ENCODE results near the gene ABTB2. TPM values are rescaled to one million over a fixed set of nuclear protein-coding genes. Genes with fewer than 3 reads are reported as not detected.

ABTB2 gene
- total RNA-seq, 4 donors from 2014 or later, result 0.79 to 4.1 (median 3.7) TPM

DNA sequence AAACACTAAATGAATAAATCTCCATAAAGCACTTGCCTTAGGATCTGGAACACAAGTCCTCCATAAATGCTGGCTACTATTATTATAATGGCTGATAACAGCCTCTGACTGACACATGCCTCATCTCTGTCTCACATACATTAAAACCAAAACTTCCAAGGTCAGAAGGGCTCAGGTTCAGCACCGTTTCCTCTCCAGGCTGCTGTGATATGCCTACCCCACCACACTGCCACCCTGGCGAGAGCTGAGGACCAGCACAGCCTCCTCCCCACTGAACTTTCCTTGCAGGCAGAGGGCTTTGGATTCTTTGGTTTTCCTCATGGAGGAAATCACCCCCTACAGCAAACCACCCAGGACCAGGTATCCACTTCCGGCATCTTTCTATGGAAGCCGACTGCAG, 112.8 kb downstream of the ABTB2 start:
- no peak for DNase-seq
- 85 to 94% methylated on average over 4 of the region's 4 CpGs for WGBS, 2 donors

DNA sequence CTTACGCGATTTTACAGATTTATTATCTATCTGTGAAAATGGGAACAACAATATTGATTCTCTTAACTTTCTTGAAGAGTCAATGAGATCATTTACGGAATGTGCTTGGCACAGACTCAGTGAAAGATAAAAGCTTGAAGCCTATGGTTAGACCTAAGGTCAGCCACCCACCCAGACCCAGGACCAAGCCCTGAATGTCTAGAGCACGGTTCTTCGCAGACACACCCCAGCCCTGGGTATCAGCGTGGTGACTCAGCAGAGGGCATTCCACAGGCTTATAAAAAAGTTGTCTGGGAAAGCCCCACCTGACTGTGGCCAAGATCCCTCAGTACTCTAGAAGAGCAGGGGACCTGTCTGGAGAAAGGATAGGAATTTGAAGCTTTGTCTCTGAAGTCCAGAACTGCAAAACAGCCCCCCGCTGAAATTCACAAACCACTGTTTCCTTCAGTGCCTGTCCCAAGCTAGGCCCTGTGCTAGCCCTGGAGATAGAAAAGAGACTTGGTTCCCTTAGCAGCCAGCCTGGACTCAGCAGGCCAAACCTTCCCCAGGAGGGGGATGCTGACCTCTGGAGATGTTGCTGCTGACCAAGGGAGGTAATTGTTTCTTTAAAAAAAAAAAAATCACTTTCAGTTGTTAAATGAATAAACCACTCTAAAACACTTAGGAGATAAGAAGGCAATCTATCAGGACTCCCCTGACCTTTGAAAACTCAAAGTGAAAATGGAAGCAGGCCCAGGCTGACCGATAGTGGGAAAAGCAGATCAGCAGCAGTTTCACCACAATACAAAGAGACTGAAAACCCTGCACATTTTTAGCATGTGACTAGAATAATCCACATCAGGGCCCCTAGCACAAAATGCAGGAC, 114.0 kb downstream of the ABTB2 start:
- no peak overlapping the region for H3K4me3 ChIP-seq
- peak overlapping the region in 1 of 4 donors; percentile 11 for H3K27ac ChIP-seq
- WGBS, 2 donors, result 45 to 59% methylated on average over 5 to 8 of the region's 8 CpGs
- intact Hi-C loops (cut with DNase I), result no loop called here
- H3K36me3 ChIP-seq, result no peaks in the 10 kb centered on the region
- no peaks in the 10 kb centered on the region for H3K27me3 ChIP-seq
- peaks cover 4 to 31% (median 15%) of the 10 kb centered on the region in 3 donors for H3K4me1 ChIP-seq
- no peaks in the 10 kb centered on the region for H3K9me3 ChIP-seq
- TF ChIP-seq, protein P1, sequence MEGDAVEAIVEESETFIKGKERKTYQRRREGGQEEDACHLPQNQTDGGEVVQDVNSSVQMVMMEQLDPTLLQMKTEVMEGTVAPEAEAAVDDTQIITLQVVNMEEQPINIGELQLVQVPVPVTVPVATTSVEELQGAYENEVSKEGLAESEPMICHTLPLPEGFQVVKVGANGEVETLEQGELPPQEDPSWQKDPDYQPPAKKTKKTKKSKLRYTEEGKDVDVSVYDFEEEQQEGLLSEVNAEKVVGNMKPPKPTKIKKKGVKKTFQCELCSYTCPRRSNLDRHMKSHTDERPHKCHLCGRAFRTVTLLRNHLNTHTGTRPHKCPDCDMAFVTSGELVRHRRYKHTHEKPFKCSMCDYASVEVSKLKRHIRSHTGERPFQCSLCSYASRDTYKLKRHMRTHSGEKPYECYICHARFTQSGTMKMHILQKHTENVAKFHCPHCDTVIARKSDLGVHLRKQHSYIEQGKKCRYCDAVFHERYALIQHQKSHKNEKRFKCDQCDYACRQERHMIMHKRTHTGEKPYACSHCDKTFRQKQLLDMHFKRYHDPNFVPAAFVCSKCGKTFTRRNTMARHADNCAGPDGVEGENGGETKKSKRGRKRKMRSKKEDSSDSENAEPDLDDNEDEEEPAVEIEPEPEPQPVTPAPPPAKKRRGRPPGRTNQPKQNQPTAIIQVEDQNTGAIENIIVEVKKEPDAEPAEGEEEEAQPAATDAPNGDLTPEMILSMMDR (IDR thresholded peaks at IDR 0.05), result no peak
- TF ChIP-seq POLR2A (IDR thresholded peaks at IDR 0.05), result no peak
- no peak for DNase-seq

More for the DNA sequence above, 112.8 kb downstream of the ABTB2 start:
- no peaks in the 10 kb centered on the region for H3K9me3 ChIP-seq
- H3K4me3 ChIP-seq, result no peak overlapping the region
- H3K27ac ChIP-seq, result no peak overlapping the region
- no peaks in the 10 kb centered on the region for H3K36me3 ChIP-seq
- peaks cover 4 to 36% (median 15%) of the 10 kb centered on the region in 3 donors for H3K4me1 ChIP-seq
- no peak for TF ChIP-seq POLR2A (IDR thresholded peaks at IDR 0.05)
- TF ChIP-seq, protein P1 (IDR thresholded peaks at IDR 0.05), result no peak
- H3K27me3 ChIP-seq, result no peaks in the 10 kb centered on the region
- intact Hi-C loops (cut with DNase I), result no loop called here

DNA sequence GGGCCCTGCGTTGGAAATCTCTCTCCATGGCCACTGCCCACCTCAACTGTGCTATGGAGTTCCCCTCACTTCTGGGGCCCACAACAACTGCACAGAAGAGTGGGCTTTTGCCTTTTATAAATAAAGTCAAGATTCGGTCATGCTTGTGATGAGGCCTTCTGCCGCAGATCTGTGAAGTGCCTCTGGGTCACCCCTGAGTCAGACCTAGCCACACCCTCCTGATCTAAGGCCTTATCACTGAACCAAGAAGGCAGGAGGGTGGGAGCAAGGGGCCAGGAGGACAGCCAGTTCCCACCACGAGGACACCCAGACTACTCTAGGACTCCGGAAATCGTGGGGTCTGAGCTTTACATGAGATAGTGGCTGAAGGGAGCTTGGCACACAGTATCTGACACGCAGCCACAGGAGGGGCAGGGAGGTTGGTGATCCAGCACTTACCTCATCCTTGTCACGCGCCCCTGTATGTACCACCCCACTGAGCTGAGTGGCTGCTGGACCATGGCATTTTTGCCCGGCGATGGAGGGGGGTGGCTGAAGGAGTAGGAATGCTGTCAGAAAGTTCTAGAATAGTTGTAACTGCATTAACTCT, 115.7 kb downstream of the ABTB2 start:
- no peaks in the 10 kb centered on the region for H3K36me3 ChIP-seq
- no peaks in the 10 kb centered on the region for H3K27me3 ChIP-seq
- no peak overlapping the region for H3K4me3 ChIP-seq
- TF ChIP-seq, protein P1 (IDR thresholded peaks at IDR 0.05), result no peak
- TF ChIP-seq POLR2A (IDR thresholded peaks at IDR 0.05), result no peak
- 64 to 74% methylated on average over 9 of the region's 11 CpGs for WGBS, 2 donors
- DNase-seq, result no peak
- no peaks in the 10 kb centered on the region for H3K9me3 ChIP-seq
- intact Hi-C loops (cut with DNase I), result no loop called here
- H3K27ac ChIP-seq, result no peak overlapping the region
- peaks cover 4 to 31% (median 15%) of the 10 kb centered on the region in 3 donors for H3K4me1 ChIP-seq

DNA sequence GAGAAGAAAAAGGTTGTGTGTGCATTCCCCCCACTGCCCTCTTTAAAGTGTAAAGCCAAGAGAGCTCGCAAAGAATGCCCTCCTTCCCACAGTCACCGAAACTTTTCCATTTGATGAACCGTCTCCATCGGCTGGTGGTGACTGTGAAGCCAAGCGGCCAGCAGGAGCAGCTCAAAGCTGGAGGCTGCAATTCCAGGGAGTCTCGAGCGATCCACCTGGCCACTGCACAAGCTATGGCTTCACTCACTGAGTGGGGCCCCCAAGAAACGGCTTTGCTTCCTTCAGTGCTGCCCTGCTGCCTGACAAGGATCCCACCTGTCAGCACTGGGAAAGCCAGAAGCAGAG, 117.7 kb downstream of the ABTB2 start:
- intact Hi-C loops (cut with DNase I), result no loop called here
- H3K27ac ChIP-seq, result no peak overlapping the region
- WGBS, 2 donors, result 76 to 82% methylated on average over 7 to 8 of the region's 8 CpGs
- H3K4me3 ChIP-seq, result no peak overlapping the region
- H3K36me3 ChIP-seq, result no peaks in the 10 kb centered on the region
- peaks cover 4 to 31% (median 15%) of the 10 kb centered on the region in 3 donors for H3K4me1 ChIP-seq
- no peak for DNase-seq
- H3K9me3 ChIP-seq, result no peaks in the 10 kb centered on the region
- no peaks in the 10 kb centered on the region for H3K27me3 ChIP-seq
- TF ChIP-seq POLR2A (IDR thresholded peaks at IDR 0.05), result no peak
- TF ChIP-seq, protein P1 (IDR thresholded peaks at IDR 0.05), result no peak

DNA sequence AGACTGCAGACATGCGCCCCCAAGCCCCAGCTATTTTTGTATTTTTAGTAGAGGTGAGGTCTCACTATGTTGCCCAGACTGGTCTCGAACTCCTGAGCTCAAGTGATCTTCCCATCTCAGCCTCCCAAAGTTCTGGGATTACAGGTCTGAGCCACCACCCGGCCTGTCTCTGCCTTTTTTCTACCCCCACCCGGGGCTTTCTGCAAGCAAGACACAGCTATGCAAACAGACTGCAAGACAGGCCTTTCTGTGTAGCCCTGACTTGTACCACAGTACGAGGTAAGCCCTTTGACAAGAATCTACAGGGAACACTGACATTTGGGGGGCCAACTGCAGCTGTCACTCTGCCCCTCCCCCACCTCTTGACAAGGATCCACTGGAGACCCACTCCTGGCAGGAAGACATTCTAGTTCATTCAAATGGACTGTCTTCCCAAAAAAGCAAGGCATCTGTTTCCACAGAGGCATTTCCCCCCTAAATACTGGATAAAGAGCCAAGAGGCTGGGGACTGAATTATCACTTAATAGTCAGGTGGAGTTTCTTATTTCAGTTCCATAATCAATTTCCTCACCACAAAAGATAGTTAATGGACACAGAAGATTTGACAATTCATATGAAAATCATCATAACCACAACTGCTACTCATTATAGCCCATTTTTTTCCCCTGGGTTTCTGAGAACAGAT, 118.2 kb downstream of the ABTB2 start:
- 77 to 92% methylated on average over 2 to 5 of the region's 5 CpGs for WGBS, 2 donors

More for the DNA sequence above, 118.2 kb downstream of the ABTB2 start:
- no peaks in the 10 kb centered on the region for H3K36me3 ChIP-seq
- H3K4me3 ChIP-seq, result no peak overlapping the region
- TF ChIP-seq POLR2A (IDR thresholded peaks at IDR 0.05), result no peak
- TF ChIP-seq, protein P1 (IDR thresholded peaks at IDR 0.05), result no peak
- intact Hi-C loops (cut with DNase I), result no loop called here
- no peaks in the 10 kb centered on the region for H3K27me3 ChIP-seq
- H3K9me3 ChIP-seq, result no peaks in the 10 kb centered on the region
- no peak overlapping the region for H3K27ac ChIP-seq
- DNase-seq, result no peak
- peaks cover 4 to 34% (median 15%) of the 10 kb centered on the region in 3 donors for H3K4me1 ChIP-seq

All from esophagus squamous epithelium (tissue), 5 donors.